WTC11 (cell line): ENCODE results near the gene MINDY1. TPM values are rescaled to one million over a fixed set of nuclear protein-coding genes. Genes with fewer than 3 reads are reported as not detected.

Experiments
- ATAC-seq: fragments of 200-7000 bp; cut with Tn5 transposase; 2 replicates; pipeline ENCODE4 v1.10.0; 2021; ENCODE audit warnings: mild to moderate bottlenecking, moderate library complexity
- CTCF ChIA-PET: fragments of 300-600 bp; sonication (Branson Sonifier 250); formaldehyde crosslinking; loops from one replicate; lab custom pipeline; 2021; ENCODE audit warnings: antibody characterized with exemption; lab: Charles Lee
- POLR2A ChIA-PET: fragments of 350-600 bp; sonication (Branson Sonifier 250); formaldehyde crosslinking; loops from one replicate; lab custom pipeline; 2021; ENCODE audit warnings: antibody characterized with exemption; lab: Charles Lee
- DNase-seq: peaks from one replicate; pipeline ENCODE4 v3.0.0; 2021; ENCODE audit warnings: low spot score
- H3K27ac Mint-ChIP-seq: 2 replicates; pipeline ENCODE4 v1.8.0; 2021; ENCODE audit warnings: mixed read lengths
- H3K27me3 Mint-ChIP-seq: 2 replicates; pipeline ENCODE4 v1.8.0; 2021; ENCODE audit warnings: low read depth, mild to moderate bottlenecking, moderate library complexity, mixed read lengths
- H3K36me3 Mint-ChIP-seq: 2 replicates; pipeline ENCODE4 v1.8.0; 2021; ENCODE audit warnings: mixed read lengths
- H3K4me1 Mint-ChIP-seq: 2 replicates; pipeline ENCODE4 v1.8.0; 2022; ENCODE audit warnings: mixed read lengths
- H3K4me3 Mint-ChIP-seq: 2 replicates; pipeline ENCODE4 v1.8.0; 2021; ENCODE audit warnings: mild to moderate bottlenecking, moderate library complexity, mixed read lengths
- H3K9me3 Mint-ChIP-seq: 2 replicates; pipeline ENCODE4 v1.8.0; 2021; ENCODE audit warnings: mixed read lengths
- AR ChIP-seq: fragments of 250-450 bp; sonication (Bioruptor Pico); IDR thresholded peaks from 2 replicates; pipeline ENCODE4 v1.9.0; 2021; ENCODE audit warnings: mild to moderate bottlenecking
- ARID4B ChIP-seq: sonication (generic); formaldehyde crosslinking; IDR thresholded peaks from 2 replicates; pipeline ENCODE4 v1.8.0; 2023; ENCODE audit warnings: missing genetic modification reagents, mild to moderate bottlenecking, borderline replicate concordance
- ATF6 ChIP-seq: sonication (generic); formaldehyde crosslinking; IDR thresholded peaks from 2 replicates; pipeline ENCODE4 v1.8.1; 2023; ENCODE audit warnings: mild to moderate bottlenecking, missing genetic modification reagents
- CREM ChIP-seq: sonication (generic); formaldehyde crosslinking; IDR thresholded peaks from 2 replicates; pipeline ENCODE4 v1.8.1; 2022; ENCODE audit warnings: mild to moderate bottlenecking, missing genetic modification reagents, moderate library complexity
- E2F5 ChIP-seq: sonication (generic); formaldehyde crosslinking; IDR thresholded peaks from 2 replicates; pipeline ENCODE4 v1.8.1; 2022; ENCODE audit warnings: mild to moderate bottlenecking, moderate library complexity, missing genetic modification reagents
- ERG ChIP-seq: fragments of 250-450 bp; sonication (Bioruptor Pico); IDR thresholded peaks from 2 replicates; pipeline ENCODE4 v1.8.0; 2021; ENCODE audit warnings: mild to moderate bottlenecking
- ESRRA ChIP-seq: sonication (generic); formaldehyde crosslinking; IDR thresholded peaks from 2 replicates; pipeline ENCODE4 v1.8.1; 2022; ENCODE audit warnings: mild to moderate bottlenecking, missing genetic modification reagents, borderline replicate concordance
- FOXP1 ChIP-seq: sonication (generic); formaldehyde crosslinking; IDR thresholded peaks from 2 replicates; pipeline ENCODE4 v1.8.0; 2022; ENCODE audit warnings: missing genetic modification reagents, mild to moderate bottlenecking, moderate library complexity, borderline replicate concordance
- HMGXB4 ChIP-seq: sonication (generic); formaldehyde crosslinking; IDR thresholded peaks from 2 replicates; pipeline ENCODE4 v1.8.1; 2023; ENCODE audit warnings: mild to moderate bottlenecking, moderate library complexity, missing genetic modification reagents
- IRF1 ChIP-seq: sonication (generic); formaldehyde crosslinking; IDR thresholded peaks from 2 replicates; pipeline ENCODE4 v1.8.0; 2023; ENCODE audit warnings: missing genetic modification reagents
- MAX ChIP-seq: sonication (generic); formaldehyde crosslinking; IDR thresholded peaks from 2 replicates; pipeline ENCODE4 v1.8.0; 2022; ENCODE audit warnings: mild to moderate bottlenecking, missing genetic modification reagents
- MYBL2 ChIP-seq: sonication (generic); formaldehyde crosslinking; IDR thresholded peaks from 2 replicates; pipeline ENCODE4 v1.8.1; 2023; ENCODE audit warnings: mild to moderate bottlenecking, moderate library complexity, missing genetic modification reagents
- NR2C2 ChIP-seq: sonication (generic); formaldehyde crosslinking; IDR thresholded peaks from 2 replicates; pipeline ENCODE4 v1.8.0; 2022; ENCODE audit warnings: mild to moderate bottlenecking, missing genetic modification reagents
- SMAD4 ChIP-seq: sonication (generic); formaldehyde crosslinking; IDR thresholded peaks from 2 replicates; pipeline ENCODE4 v1.8.0; 2022; ENCODE audit warnings: mild to moderate bottlenecking, missing genetic modification reagents
- SP1 ChIP-seq: sonication (generic); formaldehyde crosslinking; conservative IDR thresholded peaks from 2 replicates; pipeline ENCODE4 v1.8.1; 2022; ENCODE audit warnings: missing genetic modification reagents
- total RNA-seq: library from RNA; stranded (reverse); gene quantifications from 3 replicates; pipeline ENCODE4 v1.2.3, GENCODE V29; 2021

MINDY1 gene
- total RNA-seq, 1 experiment from 2014 or later, result 10.1 TPM

GRCh38 chr1:151008244-151009205, 1.8 kb upstream of the MINDY1 start, which contains the start of gene PRUNE1:
Gene PRUNE1 (plus strand): TSS chr1:151008449. CDS start chr1:151008633, 184 bp downstream.
- CTCF ChIA-PET, result interaction anchor here (0.6 to 1.0 kb wide), 2 partner anchors 16 to 40 kb away, joined by 3 to 4 read pairs; no protein-coding TSS in a partner anchor
- peak; percentile 48; the same call in 1 of the 2 replicates for TF ChIP-seq MYBL2 (CRISPR knock-in tag)
- TF ChIP-seq AR (CRISPR knock-in tag), result no peak
- no peak for TF ChIP-seq NR2C2 (CRISPR knock-in tag)
- no peak for TF ChIP-seq SMAD4
- peak; percentile 88 for TF ChIP-seq CREM (CRISPR knock-in tag)
- TF ChIP-seq ARID4B (CRISPR knock-in tag), result 0 out of 2 replicates have a peak, but pooled peaks have one; percentile 67
- TF ChIP-seq FOXP1 (CRISPR knock-in tag), result peak; percentile 66; the same call in 1 of the 2 replicates
- TF ChIP-seq ESRRA, result 0 out of 2 replicates have a peak, but pooled peaks have one; percentile 40
- TF ChIP-seq ERG, result no peak
- peak; percentile 47; the same call in 1 of the 2 replicates for TF ChIP-seq IRF1
- TF ChIP-seq HMGXB4, result peak; percentile 79; the same call in 1 of the 2 replicates
- TF ChIP-seq ATF6 (CRISPR knock-in tag), result no peak
- peak; percentile 73 for TF ChIP-seq MAX (CRISPR knock-in tag)
- TF ChIP-seq SP1, result peak; percentile 99
- TF ChIP-seq E2F5 (CRISPR knock-in tag), result peak; percentile 81; the same call in 1 of the 2 replicates

More at GRCh38 chr1:151008244-151009205, 1.8 kb upstream of the MINDY1 start, which contains the start of gene PRUNE1:
- peak; percentile 76 for ATAC-seq
- H3K27ac Mint-ChIP-seq, result peak within 1 kb of the TSS; percentile 99
- POLR2A ChIA-PET, result no interaction called here
- no peaks in the 10 kb centered on the region for H3K27me3 Mint-ChIP-seq
- H3K4me1 Mint-ChIP-seq, result peaks cover 38% of the 10 kb centered on the region
- DNase-seq, result peak; percentile 97
- H3K36me3 Mint-ChIP-seq, result no peaks in the 10 kb centered on the region
- H3K4me3 Mint-ChIP-seq, result peak within 1 kb of the TSS; percentile 94
- H3K9me3 Mint-ChIP-seq, result no peaks in the 10 kb centered on the region
